Smooth muscle cell of the brain vasculature (primary cell): ENCODE data around the gene PLIN5.
"Not testable (repeated sequence)": the region's sequence is repeated elsewhere in the genome, so short reads cannot be mapped to it uniquely, and the experiment has no call there.

ENCODE experiments used
- DNase-seq: peaks from one replicate; pipeline ENCODE4 v3.0.0-alpha.2; 2012; ENCODE audit warnings: low read depth, low spot score

Gene PLIN5

DNA sequence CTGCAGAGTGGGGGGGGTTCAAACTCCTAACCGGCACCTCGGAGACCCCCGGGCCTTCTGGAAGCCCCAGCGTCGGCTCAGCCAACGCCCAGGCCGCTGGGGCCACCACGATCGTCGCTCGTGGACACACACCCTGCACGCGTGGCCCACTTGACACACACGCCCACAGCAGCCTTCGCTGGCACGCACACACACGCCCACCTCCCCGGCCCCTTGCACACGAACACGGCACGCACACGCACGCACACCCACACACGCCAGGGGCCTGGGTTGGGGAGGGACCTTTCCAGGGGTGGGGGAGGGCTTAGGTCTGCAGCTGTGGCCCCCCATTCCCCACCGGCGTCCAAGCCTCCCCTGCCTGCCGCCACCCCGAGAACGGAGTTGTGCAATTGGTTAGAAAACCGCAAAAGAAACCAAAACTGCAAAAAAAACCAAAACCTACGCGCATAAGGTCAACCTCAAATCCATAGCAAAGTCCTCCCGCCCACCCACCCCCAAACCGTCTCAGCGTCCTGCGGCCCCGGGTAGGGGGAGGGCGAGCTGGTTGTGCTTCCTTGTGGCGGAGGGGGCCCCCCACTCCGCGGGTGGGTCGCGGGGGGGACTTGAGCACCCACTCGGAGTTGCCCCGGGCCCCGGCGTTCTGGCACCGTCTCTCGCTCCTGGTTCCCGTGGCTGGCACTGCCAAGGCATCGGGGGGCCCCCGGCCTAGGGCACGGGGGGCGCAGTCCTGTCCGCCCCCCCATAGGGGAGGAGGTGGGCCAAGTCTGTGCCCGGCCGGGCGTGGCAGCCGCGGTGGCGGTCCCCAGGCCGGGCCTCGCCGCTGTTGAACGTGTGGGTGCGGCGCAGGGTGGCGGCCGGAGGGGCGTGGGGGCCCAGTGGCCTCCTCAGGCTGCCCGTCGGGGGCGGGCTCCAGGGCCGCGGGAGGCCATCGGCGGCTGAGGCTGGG is 8.1 kb upstream of the PLIN5 start:
- DNase-seq: no peak

DNA sequence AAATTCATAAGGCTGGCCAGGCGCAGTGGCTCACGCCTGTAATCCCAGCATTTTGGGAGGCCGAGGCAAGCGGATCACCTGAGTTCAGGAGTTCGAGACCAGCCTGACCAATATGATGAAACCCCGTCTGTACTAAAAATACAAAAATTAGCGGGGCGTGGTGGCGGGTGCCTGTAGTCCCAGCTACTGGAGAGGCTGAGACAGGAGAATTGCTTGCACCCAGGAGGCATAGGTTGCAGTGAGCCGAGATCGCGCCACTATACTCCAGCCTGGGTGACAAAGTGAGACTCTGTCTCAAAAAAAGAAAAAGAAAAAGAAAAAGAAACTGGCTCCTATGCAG is 6.8 kb upstream of the PLIN5 start:
- not testable (repeated sequence) for DNase-seq

DNA sequence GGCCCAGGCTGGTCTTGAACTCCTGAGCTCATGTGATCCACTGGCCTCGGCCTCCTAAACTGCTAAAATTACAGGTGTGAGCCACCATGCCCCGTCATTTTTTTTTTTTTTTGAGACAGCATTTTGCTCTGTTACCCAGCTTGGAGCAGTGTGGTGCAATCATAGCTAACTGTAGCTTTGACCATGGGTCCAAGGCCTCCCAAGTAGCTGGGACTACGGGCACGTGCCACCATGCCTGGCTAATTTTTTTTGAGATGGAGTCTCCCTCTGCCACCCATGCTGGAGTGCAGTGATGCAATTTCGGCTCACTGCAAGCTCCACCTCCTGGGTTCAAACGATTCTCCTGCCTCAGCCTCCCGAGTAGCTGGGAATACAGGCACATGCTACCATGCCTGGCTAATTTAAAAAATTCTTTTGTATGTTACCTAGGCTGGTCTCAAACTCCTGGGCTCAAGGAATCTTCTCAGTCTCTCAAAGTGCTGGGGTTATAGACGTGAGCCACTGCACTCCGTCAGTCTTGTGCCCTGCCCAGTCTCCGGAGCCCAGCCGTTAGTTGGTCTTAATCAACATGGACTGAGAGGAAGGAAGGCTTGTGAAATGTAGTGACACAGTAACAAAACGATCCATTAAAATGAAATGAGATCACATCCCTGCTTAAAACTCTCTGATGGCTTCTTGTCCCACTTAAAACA is 6.2 kb upstream of the PLIN5 start:
- DNase-seq: no peak

DNA sequence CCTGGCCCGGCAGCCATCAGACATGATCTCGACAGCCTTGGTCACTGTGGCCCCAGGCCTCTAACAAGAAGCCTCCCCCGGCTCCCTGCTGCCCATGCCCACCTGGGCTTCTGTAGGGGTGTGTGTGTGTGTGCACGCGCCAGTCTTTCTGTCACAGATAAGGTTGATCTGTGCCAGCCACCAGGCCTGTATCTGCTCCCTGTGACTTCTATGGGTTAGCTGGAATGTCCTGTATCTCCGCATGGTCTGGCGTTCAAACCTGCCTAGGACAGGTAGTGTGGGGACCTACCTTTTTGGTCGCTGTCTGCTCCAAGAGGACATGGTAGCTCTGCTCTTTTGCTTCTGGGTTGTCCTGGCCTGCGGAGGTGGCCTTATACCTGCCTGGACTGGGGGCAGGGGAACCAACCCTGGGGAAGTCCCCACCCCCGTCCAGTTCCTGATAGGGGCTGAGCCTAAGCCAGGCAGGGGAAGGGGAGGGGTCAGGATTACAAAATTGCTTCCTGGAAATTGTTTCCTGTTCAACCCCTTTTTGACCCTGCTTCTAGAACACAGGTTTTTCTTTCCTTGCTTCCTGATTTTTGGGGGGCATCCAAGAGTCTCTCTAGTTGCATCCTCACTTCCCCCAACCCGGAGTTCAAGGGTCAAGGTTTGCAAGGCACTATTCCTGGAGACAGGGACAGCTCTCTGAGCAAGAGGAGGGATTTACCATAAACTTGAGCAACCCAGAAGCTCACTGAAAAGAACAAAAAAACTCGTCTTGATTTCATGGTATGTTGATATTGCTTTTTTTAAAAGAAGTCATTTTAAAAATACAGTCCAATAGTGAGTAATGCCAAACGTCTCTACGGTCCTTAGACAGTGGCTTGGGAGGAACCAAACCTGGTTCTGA is 4.9 kb upstream of the PLIN5 start, which contains the start of gene LRG1:
Gene LRG1 (minus strand): TSS at position 344 of the 889 bp plus-strand sequence. CDS start 23 bp downstream, at position 321.
- DNase-seq: no peak

DNA sequence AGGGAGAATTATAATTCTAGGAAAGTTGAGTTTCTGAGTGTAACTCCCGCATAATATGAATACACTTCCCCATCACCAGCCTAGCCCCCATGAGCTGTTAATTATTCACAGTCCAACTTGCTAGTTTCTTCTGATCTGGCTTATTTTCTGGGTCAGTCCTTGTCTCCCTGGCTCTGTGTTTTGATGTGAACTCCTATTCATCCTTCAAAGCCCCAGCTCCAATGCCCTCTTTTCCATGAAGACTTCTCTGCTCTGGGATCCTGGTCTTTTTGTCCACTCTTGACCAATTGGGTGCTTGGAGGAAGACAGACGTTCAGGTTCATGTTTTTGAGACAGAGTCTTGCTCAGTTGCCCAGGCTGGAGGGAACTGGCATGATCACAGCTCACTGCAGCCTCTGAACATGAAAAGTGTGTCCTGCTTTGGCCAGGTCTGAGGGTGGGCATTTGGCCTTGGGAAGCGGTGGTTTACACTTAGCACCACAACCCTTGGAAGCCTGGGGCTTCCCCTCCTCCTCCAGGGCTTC is 4.2 kb upstream of the PLIN5 start:
- no peak for DNase-seq

- no peak for DNase-seq
These were observed 3.6 kb upstream of the PLIN5 start for GRCh38 chr19:4538601-4538954.

DNA sequence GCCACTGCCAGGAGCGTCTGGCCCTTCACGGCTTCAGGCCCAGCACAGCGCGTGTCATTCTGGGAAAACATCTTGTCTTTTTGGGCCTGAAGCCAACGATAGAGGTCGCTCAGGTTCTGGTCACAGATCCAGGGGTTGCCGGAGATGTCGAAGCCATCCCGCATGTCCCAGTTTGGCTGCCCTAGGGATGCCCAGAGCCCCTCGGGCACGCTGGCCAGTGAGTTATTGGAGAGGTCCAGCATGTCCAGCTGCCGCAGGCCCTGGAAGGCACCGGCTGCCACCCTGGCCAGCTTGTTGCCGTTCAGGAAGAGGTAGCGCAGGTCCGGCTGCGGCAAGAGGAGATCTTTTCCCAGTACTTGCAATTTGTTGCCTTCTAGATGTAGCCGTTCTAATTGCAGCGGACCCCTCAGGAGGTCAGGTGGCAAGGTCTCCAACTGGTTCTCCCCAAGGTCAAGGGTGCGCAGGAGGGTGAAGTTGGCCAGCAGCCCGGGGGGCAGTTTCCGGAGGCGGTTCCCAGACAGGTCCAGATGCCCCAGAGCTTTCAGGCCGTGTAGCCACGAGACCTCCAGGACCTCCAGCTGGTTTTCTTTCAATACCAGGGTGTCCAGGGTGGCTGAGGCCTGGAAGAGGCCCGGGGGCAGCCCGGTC is 3.1 kb upstream of the PLIN5 start:
- DNase-seq: no peak

DNA sequence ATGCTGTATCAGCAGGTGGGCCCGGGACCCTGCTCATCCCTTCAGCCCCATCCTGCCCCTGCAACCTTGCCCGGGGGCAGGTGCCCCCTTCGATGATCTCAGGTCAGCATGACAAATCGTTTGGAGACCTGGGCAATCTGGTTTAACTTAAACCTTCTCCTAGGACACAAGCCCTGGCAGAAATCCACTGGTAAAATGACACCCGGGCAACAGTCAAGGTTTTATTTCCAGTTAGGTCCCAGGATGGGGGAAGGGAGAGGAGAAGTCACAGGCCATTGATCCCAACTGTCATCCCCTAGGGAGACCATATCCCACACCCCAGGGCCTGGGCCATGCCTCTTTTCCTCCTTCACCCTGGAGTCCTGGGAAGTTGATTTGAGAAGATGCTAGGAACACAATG is 1.8 kb upstream of the PLIN5 start:
- DNase-seq: no peak

- no peak for DNase-seq
These were observed 1.1 kb downstream of the PLIN5 start for GRCh38 chr19:4533835-4534424.

DNA sequence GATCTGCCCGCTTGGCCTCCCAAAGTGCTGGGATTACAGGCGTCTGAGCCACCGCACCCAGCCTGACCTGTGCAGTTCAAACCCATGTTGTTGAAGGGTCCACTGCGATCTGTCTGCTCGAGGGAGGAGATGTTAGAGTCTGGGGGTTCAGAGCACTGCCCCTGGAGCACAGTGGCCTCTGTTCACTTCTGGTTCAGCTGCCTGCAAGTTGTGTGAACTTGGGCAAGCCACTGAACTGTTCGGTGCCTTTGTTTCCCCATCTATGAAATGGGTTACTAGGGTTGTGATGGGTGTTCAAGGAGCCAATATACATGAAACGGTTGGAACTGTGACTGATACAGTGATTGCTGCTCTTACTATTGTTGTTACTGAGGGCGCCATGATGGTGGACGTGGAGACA is 1.7 kb downstream of the PLIN5 start:
- no peak for DNase-seq

DNA sequence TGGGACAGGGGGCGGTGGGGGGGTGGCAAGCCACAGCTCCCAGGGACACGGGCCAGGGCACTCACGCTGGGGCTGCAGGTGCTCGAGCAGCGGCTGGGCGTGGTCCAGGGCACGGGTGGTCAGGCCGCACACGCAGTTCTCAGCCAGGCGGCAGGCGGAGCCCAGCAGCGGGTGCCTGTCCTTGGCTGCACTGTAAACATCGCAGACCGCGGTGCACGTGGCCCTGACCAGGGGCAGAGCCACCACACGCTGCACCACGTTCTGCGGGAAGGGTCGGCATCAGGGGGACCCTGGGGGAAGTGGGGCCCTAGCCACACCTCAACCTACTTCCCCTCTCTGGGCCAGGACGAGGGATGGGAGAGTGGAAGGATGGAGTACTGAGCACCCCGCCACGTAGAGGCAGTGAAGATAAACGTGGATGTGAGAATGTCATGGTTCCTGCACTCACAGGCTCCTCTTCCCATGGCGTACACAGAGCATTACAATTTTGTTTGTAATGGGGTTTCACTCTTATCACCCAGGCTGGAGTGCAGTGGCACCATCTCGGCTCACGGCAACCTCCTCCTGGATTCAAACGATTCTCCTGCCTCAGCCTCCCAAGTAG is 3.4 kb downstream of the PLIN5 start:
- DNase-seq: no peak

DNA sequence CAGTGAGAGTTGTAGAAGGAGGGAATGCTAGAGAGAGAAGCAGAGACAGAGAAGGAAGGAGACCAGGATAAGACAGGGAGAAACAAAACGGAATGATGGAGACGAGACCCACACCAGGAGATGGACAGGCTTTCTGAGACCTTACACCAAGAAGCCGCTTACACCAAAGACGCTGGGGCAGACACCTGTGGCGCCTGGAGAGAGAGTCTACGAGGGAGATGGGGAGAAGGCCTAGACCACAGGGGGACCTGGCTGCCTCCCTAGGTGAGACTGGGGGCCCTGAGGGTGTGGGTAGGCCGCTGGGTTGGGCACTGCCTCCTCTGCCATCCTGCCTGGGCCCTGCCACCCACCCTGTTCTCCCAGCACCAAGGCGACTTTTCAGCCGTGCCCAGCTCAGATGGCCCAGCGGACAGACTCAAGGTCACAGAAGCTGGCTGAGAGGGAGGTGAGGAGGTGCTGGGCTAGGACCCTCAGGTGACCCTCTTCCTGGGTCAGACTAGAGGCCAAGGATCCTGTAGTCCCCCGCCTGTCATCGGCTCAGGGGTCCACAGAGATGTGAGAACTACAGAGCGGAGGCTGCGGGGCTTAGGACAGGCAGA is 5.0 kb downstream of the PLIN5 start:
- no peak for DNase-seq

GRCh38 chr19:4528843-4529242 is 6.2 kb downstream of the PLIN5 start:
- no peak for DNase-seq

DNA sequence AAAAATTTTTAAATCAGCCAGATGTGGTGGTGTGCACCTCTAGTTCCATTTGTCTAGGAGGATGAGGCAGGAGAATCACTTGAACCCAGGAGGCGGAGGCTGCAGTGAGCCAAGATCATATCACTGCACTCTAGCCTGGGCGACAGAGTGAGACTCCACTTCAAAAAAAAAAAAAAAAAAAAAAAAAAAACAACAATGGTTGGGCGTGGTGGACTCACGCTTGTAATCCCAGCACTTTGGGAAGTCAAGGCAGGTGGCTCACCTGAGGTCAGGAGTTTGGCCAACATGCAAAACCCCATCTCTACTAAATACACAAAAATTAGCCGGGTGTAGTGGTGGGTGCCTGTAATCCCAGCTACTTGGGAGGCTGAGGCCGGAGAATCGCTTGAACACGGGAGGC is 7.6 kb downstream of the PLIN5 start:
- not testable (repeated sequence) for DNase-seq

DNA sequence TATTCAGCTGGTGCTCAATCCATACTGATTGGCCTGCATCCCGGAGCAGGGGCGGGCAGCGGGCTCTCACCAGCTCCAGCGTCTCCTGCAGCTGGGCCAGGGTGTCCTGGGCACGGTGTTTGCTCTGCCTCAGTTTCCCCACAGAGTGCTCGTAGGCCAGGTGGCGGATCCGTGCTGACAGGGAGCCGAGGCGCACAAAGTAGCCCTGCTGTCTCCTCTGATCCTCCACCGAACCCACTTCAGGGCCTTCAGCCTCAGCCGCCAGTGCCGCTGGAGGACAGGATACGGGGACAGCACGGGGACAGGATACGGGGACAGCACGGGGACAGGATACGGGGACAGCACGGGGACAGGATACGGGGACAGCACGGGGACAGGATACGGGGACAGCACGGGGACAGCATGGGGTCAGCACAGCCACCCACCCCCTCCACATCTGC is 9.4 kb downstream of the PLIN5 start:
- DNase-seq: no peak

GRCh38 chr19:4524808-4525562 is 10.0 kb downstream of the PLIN5 start:
- DNase-seq: no peak

DNA sequence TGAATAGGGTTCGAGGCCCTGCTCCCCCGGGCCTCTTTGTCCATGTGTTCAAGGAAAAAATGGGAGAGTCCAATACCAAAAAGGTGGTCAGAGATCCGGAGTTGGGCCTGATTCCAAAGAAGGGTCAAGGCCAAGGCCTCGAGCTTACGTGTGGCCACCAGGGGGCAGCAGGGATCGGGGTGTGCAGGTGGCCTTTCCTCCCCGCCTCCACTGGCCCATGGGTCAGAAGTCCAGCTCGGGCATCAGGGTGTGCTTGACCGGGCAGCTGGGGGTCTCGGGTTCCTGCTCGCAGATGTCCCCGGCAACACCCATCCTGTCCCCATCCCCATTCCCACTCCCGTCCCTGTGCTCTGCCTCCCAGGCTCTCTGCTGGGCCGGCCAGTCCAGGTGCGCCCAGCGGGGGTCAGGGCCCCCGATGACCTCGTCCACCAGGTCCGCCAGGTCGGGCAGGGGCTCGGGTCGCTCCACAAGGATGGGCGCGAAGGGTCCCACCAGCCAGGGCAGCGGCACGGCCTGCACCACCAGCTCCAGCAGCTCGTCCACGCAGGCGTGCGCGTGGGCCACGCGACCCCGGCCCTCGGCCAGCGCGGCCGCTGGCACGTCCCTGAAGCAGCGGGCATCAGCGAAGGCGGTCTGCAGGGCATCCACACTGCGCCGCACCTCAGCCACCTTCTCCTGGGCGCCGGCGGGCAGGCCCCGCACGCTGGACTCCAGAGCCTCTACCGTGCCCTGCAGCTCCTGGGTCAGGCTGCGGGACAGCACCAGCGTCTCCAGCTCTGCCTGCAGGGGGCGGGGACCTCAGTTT is 11.5 kb downstream of the PLIN5 start:
- DNase-seq: no peak

DNA sequence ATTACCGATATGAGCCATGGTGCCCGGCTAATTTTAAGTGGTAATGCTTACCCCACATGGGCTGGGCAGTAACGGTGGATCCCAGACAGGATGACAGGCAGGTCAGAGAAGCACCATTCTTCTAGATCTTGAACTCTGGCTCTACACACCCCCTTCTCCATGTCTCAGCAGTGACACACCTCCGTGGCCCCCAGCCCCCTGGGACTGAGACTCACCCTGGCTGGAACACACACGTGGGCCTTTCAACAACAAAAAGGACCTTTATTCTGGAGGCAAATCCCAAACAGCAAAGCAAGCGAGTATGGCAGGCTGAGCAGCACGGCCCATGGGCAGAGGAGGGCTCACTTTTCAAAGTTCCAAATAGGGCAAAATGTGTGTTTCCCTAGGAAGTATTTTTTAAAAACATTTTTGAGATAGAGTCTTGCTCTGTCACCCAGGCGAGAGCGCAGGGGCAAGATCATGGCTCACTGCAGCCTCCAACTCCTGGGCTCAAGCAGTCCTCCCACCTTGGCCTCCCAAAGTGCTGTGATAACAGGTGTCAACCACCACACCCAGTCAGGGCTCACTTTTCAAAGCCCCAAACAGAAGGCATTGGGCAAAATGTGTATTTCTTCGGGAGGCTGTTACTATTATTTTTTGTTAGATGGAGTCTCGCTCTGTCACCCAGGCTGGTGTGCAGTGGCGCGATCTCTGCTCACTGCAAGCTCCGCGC is 12.6 kb downstream of the PLIN5 start:
- DNase-seq: no peak
